ENCODE measurements around the gene HGD. TPM values are rescaled to one million over a fixed set of nuclear protein-coding genes. Genes with fewer than 3 reads are reported as not detected.
"Not testable (repeated sequence)": the region's sequence is repeated elsewhere in the genome, so short reads cannot be mapped to it uniquely, and the experiment has no call there.

Gene HGD
- total RNA-seq, 1 donor from 2014 or later, result 0.16 TPM

GRCh38 chr3:120642368-120642948 is 39.6 kb downstream of the HGD start:
- H3K27me3 Mint-ChIP-seq (ENCODE audit: insufficient read depth), result peaks cover 2% of the 10 kb centered on the region
- DNase-seq (ENCODE audit: low spot score), result no peak
- no peak overlapping the region for H3K4me3 Mint-ChIP-seq
- intact Hi-C loops (cut with micrococcal nuclease), result no loop called here
- no peak overlapping the region for H3K27ac Mint-ChIP-seq
- peaks cover 8% of the 10 kb centered on the region for H3K4me1 Mint-ChIP-seq (ENCODE audit: low read depth)
- H3K36me3 Mint-ChIP-seq (ENCODE audit: low read depth), result no peaks in the 10 kb centered on the region
- no peaks in the 10 kb centered on the region for H3K9me3 Mint-ChIP-seq

- Mint-ChIP-seq H3K27ac (no peak overlapping the region), H3K27me3 (ENCODE audit: insufficient read depth) (peaks cover 2% of the 10 kb centered on the region), H3K36me3 (ENCODE audit: low read depth) (no peaks in the 10 kb centered on the region), H3K4me3 (no peak overlapping the region), H3K4me1 (ENCODE audit: low read depth) (peaks cover 8% of the 10 kb centered on the region), H3K9me3 (no peaks in the 10 kb centered on the region)
- intact Hi-C loops (cut with micrococcal nuclease), result no loop called here
- DNase-seq (ENCODE audit: low spot score), result no peak
Observed at GRCh38 chr3:120641696-120642246, 40.3 kb downstream of the HGD start.

- Mint-ChIP-seq H3K27ac (no peak overlapping the region), H3K36me3 (ENCODE audit: low read depth) (no peaks in the 10 kb centered on the region), H3K27me3 (ENCODE audit: insufficient read depth) (peaks cover 2% of the 10 kb centered on the region), H3K4me3 (no peak overlapping the region), H3K4me1 (ENCODE audit: low read depth) (peaks cover 8% of the 10 kb centered on the region), H3K9me3 (no peaks in the 10 kb centered on the region)
- intact Hi-C loops (cut with micrococcal nuclease), result no loop called here
- DNase-seq (ENCODE audit: low spot score), result no peak
Observed at GRCh38 chr3:120640231-120640630, 41.8 kb downstream of the HGD start.

GRCh38 chr3:120638820-120639219 is 43.2 kb downstream of the HGD start:
- H3K9me3 Mint-ChIP-seq; DNase-seq (ENCODE audit: low spot score); H3K27ac Mint-ChIP-seq; H3K36me3 Mint-ChIP-seq (ENCODE audit: low read depth); intact Hi-C loops (cut with micrococcal nuclease); H3K27me3 Mint-ChIP-seq (ENCODE audit: insufficient read depth); H3K4me3 Mint-ChIP-seq; H3K4me1 Mint-ChIP-seq (ENCODE audit: low read depth): not testable (repeated sequence)

- no peaks in the 10 kb centered on the region for H3K27me3 Mint-ChIP-seq (ENCODE audit: insufficient read depth)
- H3K9me3 Mint-ChIP-seq, result no peaks in the 10 kb centered on the region
- H3K4me3 Mint-ChIP-seq, result no peak overlapping the region
- H3K4me1 Mint-ChIP-seq (ENCODE audit: low read depth), result peaks cover 8% of the 10 kb centered on the region
- no peaks in the 10 kb centered on the region for H3K36me3 Mint-ChIP-seq (ENCODE audit: low read depth)
- H3K27ac Mint-ChIP-seq, result no peak overlapping the region
- no peak for DNase-seq (ENCODE audit: low spot score)
- intact Hi-C loops (cut with micrococcal nuclease), result no loop called here
Observed at GRCh38 chr3:120637851-120638559, 44.0 kb downstream of the HGD start.

GRCh38 chr3:120636795-120637401 is 45.1 kb downstream of the HGD start:
- Mint-ChIP-seq H3K4me3 (no peak overlapping the region), H3K4me1 (ENCODE audit: low read depth) (peaks cover 8% of the 10 kb centered on the region), H3K36me3 (ENCODE audit: low read depth) (no peaks in the 10 kb centered on the region), H3K27me3 (ENCODE audit: insufficient read depth) (no peaks in the 10 kb centered on the region), H3K27ac (no peak overlapping the region), H3K9me3 (no peaks in the 10 kb centered on the region)
- no peak for DNase-seq (ENCODE audit: low spot score)
- intact Hi-C loops (cut with micrococcal nuclease), result no loop called here

- no peaks in the 10 kb centered on the region for H3K27me3 Mint-ChIP-seq (ENCODE audit: insufficient read depth)
- H3K27ac Mint-ChIP-seq, result no peak overlapping the region
- no peaks in the 10 kb centered on the region for H3K36me3 Mint-ChIP-seq (ENCODE audit: low read depth)
- intact Hi-C loops (cut with micrococcal nuclease), result no loop called here
- H3K4me1 Mint-ChIP-seq (ENCODE audit: low read depth), result no peaks in the 10 kb centered on the region
- no peak overlapping the region for H3K4me3 Mint-ChIP-seq
- H3K9me3 Mint-ChIP-seq, result no peaks in the 10 kb centered on the region
- no peak for DNase-seq (ENCODE audit: low spot score)
Observed at GRCh38 chr3:120634539-120634938, 47.5 kb downstream of the HGD start.

GRCh38 chr3:120625159-120625586 is 56.9 kb downstream of the HGD start:
- Mint-ChIP-seq H3K9me3 (peaks cover 14% of the 10 kb centered on the region), H3K4me3 (no peak overlapping the region), H3K36me3 (ENCODE audit: low read depth) (no peaks in the 10 kb centered on the region), H3K27ac (no peak overlapping the region), H3K27me3 (ENCODE audit: insufficient read depth) (no peaks in the 10 kb centered on the region), H3K4me1 (ENCODE audit: low read depth) (no peaks in the 10 kb centered on the region)
- no peak for DNase-seq (ENCODE audit: low spot score)
- intact Hi-C loops (cut with micrococcal nuclease), result no loop called here

- H3K27me3 Mint-ChIP-seq (ENCODE audit: insufficient read depth), result no peaks in the 10 kb centered on the region
- intact Hi-C loops (cut with micrococcal nuclease), result no loop called here
Observed at GRCh38 chr3:120623727-120624093, 58.3 kb downstream of the HGD start.

GRCh38 chr3:120622870-120623726 is 58.9 kb downstream of the HGD start:
- Mint-ChIP-seq H3K9me3 (peaks cover 14% of the 10 kb centered on the region), H3K4me3 (no peak overlapping the region), H3K27me3 (ENCODE audit: insufficient read depth) (no peaks in the 10 kb centered on the region), H3K27ac (no peak overlapping the region), H3K36me3 (ENCODE audit: low read depth) (no peaks in the 10 kb centered on the region), H3K4me1 (ENCODE audit: low read depth) (no peaks in the 10 kb centered on the region)
- no peak for DNase-seq (ENCODE audit: low spot score)
- intact Hi-C loops (cut with micrococcal nuclease), result no loop called here

More at GRCh38 chr3:120623727-120624093, 58.3 kb downstream of the HGD start:
- Mint-ChIP-seq H3K27ac (no peak overlapping the region), H3K4me1 (ENCODE audit: low read depth) (no peaks in the 10 kb centered on the region), H3K4me3 (no peak overlapping the region), H3K9me3 (peaks cover 14% of the 10 kb centered on the region), H3K36me3 (ENCODE audit: low read depth) (no peaks in the 10 kb centered on the region)
- no peak for DNase-seq (ENCODE audit: low spot score)

GRCh38 chr3:120622457-120622856 is 59.6 kb downstream of the HGD start:
- Mint-ChIP-seq H3K9me3 (peaks cover 14% of the 10 kb centered on the region), H3K4me3 (no peak overlapping the region), H3K27ac (no peak overlapping the region), H3K36me3 (ENCODE audit: low read depth) (no peaks in the 10 kb centered on the region), H3K4me1 (ENCODE audit: low read depth) (no peaks in the 10 kb centered on the region), H3K27me3 (ENCODE audit: insufficient read depth) (no peaks in the 10 kb centered on the region)
- DNase-seq (ENCODE audit: low spot score), result no peak
- intact Hi-C loops (cut with micrococcal nuclease), result no loop called here

GRCh38 chr3:120616745-120617144 is 65.3 kb downstream of the HGD start:
- intact Hi-C loops (cut with micrococcal nuclease); DNase-seq (ENCODE audit: low spot score): not testable (repeated sequence)

More at GRCh38 chr3:120616745-120617144, 65.3 kb downstream of the HGD start:
- not testable (repeated sequence) for H3K27ac Mint-ChIP-seq; H3K36me3 Mint-ChIP-seq (ENCODE audit: low read depth); H3K9me3 Mint-ChIP-seq; H3K4me3 Mint-ChIP-seq; H3K4me1 Mint-ChIP-seq (ENCODE audit: low read depth); H3K27me3 Mint-ChIP-seq (ENCODE audit: insufficient read depth)
